ENCODE data around the gene RAB9A.
"Not testable (repeated sequence)": the region's sequence is repeated elsewhere in the genome, so short reads cannot be mapped to it uniquely, and the experiment has no call there.

Gene RAB9A

GRCh38 chrX:13702111-13702789 lies 13.3 kb downstream of the RAB9A start:
- no peak overlapping the region for H3K4me3 ChIP-seq (ENCODE audit: low read length)
- peaks cover 5% of the 10 kb centered on the region; the same call in 1 of the 2 replicates for H3K36me3 ChIP-seq (ENCODE audit: insufficient read depth, low read length)
- no peaks in the 10 kb centered on the region for H3K9me3 ChIP-seq (ENCODE audit: insufficient read depth, low read depth, low read length)
- H3K27me3 ChIP-seq (ENCODE audit: insufficient read depth, low read length), result no peaks in the 10 kb centered on the region
- H3K27ac ChIP-seq (ENCODE audit: low read depth, low read length), result no peak overlapping the region
- WGBS, result 86% methylated on average over 5 of the region's 5 CpGs
- H3K9ac ChIP-seq (ENCODE audit: low read depth, low read length), result no peak overlapping the region
- peaks cover 3% of the 10 kb centered on the region; the same call in 1 of the 2 replicates for H3K4me1 ChIP-seq (ENCODE audit: insufficient read depth, low read length)

DNA sequence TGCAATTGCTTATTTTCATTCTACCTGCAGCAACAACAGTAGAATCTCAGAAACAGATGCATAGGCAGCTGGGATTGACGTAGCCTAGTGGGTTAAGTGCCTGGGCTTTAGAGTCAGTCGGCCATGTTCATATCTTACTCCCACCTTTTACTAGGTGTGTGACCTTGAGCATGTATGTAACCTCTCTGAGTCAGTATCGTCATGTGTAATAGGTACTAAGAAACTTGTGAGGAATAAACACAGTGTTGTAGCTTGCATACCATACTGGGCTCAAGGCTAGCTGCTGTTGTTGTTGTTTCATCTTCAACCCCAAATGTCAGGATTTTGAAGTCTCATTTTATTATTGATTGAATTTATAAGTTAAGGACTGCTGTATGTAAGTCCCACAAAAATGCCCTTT lies 14.2 kb downstream of the RAB9A start:
- H3K27me3 ChIP-seq (ENCODE audit: insufficient read depth, low read length), result no peaks in the 10 kb centered on the region
- no peaks in the 10 kb centered on the region for H3K9me3 ChIP-seq (ENCODE audit: insufficient read depth, low read depth, low read length)
- H3K4me1 ChIP-seq (ENCODE audit: insufficient read depth, low read length), result peaks cover 3% of the 10 kb centered on the region; the same call in 1 of the 2 replicates
- H3K4me3 ChIP-seq (ENCODE audit: low read length), result no peak overlapping the region
- H3K36me3 ChIP-seq (ENCODE audit: insufficient read depth, low read length), result peaks cover 5% of the 10 kb centered on the region; the same call in 1 of the 2 replicates
- H3K27ac ChIP-seq (ENCODE audit: low read depth, low read length), result no peak overlapping the region
- H3K9ac ChIP-seq (ENCODE audit: low read depth, low read length), result no peak overlapping the region
- WGBS, result 90% methylated on average over 3 of the region's 3 CpGs

DNA sequence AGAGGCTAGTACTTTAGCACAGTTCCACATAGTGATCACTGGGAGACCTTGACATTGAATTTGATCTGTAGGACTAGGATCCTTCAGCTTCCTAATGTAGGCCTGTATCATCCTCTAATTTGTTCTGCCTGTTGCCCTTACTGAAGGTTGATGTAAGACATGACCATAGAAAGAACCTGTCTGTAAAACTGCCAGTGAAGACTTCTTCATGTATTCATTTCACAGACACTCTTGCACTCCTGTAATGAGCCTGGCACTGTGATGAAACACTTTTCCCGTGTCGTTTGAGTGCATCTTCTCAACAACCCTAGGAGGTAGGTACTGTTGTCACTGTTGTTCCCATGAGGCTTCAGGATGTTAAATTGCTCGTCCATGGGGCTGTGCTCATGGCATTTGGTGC lies 14.7 kb downstream of the RAB9A start:
- no peak overlapping the region for H3K27ac ChIP-seq (ENCODE audit: low read depth, low read length)
- H3K4me1 ChIP-seq (ENCODE audit: insufficient read depth, low read length), result peaks cover 3% of the 10 kb centered on the region; the same call in 1 of the 2 replicates
- no peak overlapping the region for H3K9ac ChIP-seq (ENCODE audit: low read depth, low read length)
- peaks cover 5% of the 10 kb centered on the region; the same call in 1 of the 2 replicates for H3K36me3 ChIP-seq (ENCODE audit: insufficient read depth, low read length)
- H3K4me3 ChIP-seq (ENCODE audit: low read length), result no peak overlapping the region
- no peaks in the 10 kb centered on the region for H3K9me3 ChIP-seq (ENCODE audit: insufficient read depth, low read depth, low read length)
- 89% methylated on average over 3 of the region's 3 CpGs for WGBS
- no peaks in the 10 kb centered on the region for H3K27me3 ChIP-seq (ENCODE audit: insufficient read depth, low read length)

DNA sequence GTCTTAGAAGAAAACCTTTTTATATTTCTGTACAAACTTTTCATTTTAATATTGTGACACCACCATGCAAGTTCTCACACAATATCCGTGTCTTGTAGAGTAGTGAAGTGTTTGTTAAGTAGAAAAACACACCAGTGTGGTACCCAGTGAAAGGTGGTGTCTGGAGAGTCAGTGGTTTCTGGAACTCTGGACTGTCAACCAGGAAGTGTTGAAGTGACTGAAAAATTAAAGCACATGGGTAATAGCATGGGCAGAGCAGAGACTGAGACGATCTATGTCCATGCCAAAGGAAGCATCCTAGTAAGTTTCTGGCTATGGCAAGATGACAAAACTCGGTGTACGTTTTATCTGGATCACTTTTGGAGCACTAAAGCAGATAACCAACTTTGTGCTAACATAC lies 22.2 kb downstream of the RAB9A start:
- Histone ChIP-seq H3K27ac (ENCODE audit: low read depth, low read length) (no peak overlapping the region), H3K9ac (ENCODE audit: low read depth, low read length) (no peak overlapping the region), H3K27me3 (ENCODE audit: insufficient read depth, low read length) (no peaks in the 10 kb centered on the region), H3K4me3 (ENCODE audit: low read length) (no peak overlapping the region), H3K36me3 (ENCODE audit: insufficient read depth, low read length) (peaks cover 46% of the 10 kb centered on the region), H3K9me3 (ENCODE audit: insufficient read depth, low read depth, low read length) (no peaks in the 10 kb centered on the region), H3K4me1 (ENCODE audit: insufficient read depth, low read length) (no peaks in the 10 kb centered on the region)
- 95% methylated on average over 3 of the region's 4 CpGs for WGBS

GRCh38 chrX:13716455-13716854 lies 27.5 kb downstream of the RAB9A start:
- Histone ChIP-seq H3K4me1 (ENCODE audit: insufficient read depth, low read length) (no peaks in the 10 kb centered on the region), H3K36me3 (ENCODE audit: insufficient read depth, low read length) (peaks cover 44% of the 10 kb centered on the region), H3K4me3 (ENCODE audit: low read length) (no peak overlapping the region), H3K9me3 (ENCODE audit: insufficient read depth, low read depth, low read length) (no peaks in the 10 kb centered on the region), H3K27me3 (ENCODE audit: insufficient read depth, low read length) (no peaks in the 10 kb centered on the region), H3K27ac (ENCODE audit: low read depth, low read length) (no peak overlapping the region), H3K9ac (ENCODE audit: low read depth, low read length) (no peak overlapping the region)
- WGBS, result 96% methylated on average over 9 of the region's 9 CpGs

GRCh38 chrX:13716905-13717304 lies 28.0 kb downstream of the RAB9A start:
- Histone ChIP-seq H3K4me1 (ENCODE audit: insufficient read depth, low read length) (no peaks in the 10 kb centered on the region), H3K4me3 (ENCODE audit: low read length) (no peak overlapping the region), H3K27ac (ENCODE audit: low read depth, low read length) (no peak overlapping the region), H3K9ac (ENCODE audit: low read depth, low read length) (no peak overlapping the region), H3K36me3 (ENCODE audit: insufficient read depth, low read length) (peaks cover 40% of the 10 kb centered on the region), H3K9me3 (ENCODE audit: insufficient read depth, low read depth, low read length) (no peaks in the 10 kb centered on the region), H3K27me3 (ENCODE audit: insufficient read depth, low read length) (no peaks in the 10 kb centered on the region)
- 96% methylated on average over 5 of the region's 6 CpGs for WGBS

- H3K27ac ChIP-seq (ENCODE audit: low read depth, low read length), result peak overlapping the region; percentile 62
- no peaks in the 10 kb centered on the region for H3K27me3 ChIP-seq (ENCODE audit: insufficient read depth, low read length)
- H3K9ac ChIP-seq (ENCODE audit: low read depth, low read length), result peak overlapping the region; percentile 36; the same call in 1 of the 2 replicates
- H3K36me3 ChIP-seq (ENCODE audit: insufficient read depth, low read length), result peaks cover 39% of the 10 kb centered on the region
- 90% methylated on average over 6 of the region's 7 CpGs for WGBS
- no peaks in the 10 kb centered on the region for H3K9me3 ChIP-seq (ENCODE audit: insufficient read depth, low read depth, low read length)
- no peak overlapping the region for H3K4me3 ChIP-seq (ENCODE audit: low read length)
- no peaks in the 10 kb centered on the region for H3K4me1 ChIP-seq (ENCODE audit: insufficient read depth, low read length)
Measured at GRCh38 chrX:13717700-13718472, 29.0 kb downstream of the RAB9A start.

GRCh38 chrX:13719192-13719856 lies 30.4 kb downstream of the RAB9A start:
- Histone ChIP-seq H3K27ac (ENCODE audit: low read depth, low read length) (no peak overlapping the region), H3K4me3 (ENCODE audit: low read length) (no peak overlapping the region), H3K9ac (ENCODE audit: low read depth, low read length) (no peak overlapping the region), H3K36me3 (ENCODE audit: insufficient read depth, low read length) (peaks cover 36% of the 10 kb centered on the region), H3K4me1 (ENCODE audit: insufficient read depth, low read length) (no peaks in the 10 kb centered on the region), H3K9me3 (ENCODE audit: insufficient read depth, low read depth, low read length) (no peaks in the 10 kb centered on the region), H3K27me3 (ENCODE audit: insufficient read depth, low read length) (no peaks in the 10 kb centered on the region)
- WGBS, result 97% methylated on average over 3 of the region's 3 CpGs

DNA sequence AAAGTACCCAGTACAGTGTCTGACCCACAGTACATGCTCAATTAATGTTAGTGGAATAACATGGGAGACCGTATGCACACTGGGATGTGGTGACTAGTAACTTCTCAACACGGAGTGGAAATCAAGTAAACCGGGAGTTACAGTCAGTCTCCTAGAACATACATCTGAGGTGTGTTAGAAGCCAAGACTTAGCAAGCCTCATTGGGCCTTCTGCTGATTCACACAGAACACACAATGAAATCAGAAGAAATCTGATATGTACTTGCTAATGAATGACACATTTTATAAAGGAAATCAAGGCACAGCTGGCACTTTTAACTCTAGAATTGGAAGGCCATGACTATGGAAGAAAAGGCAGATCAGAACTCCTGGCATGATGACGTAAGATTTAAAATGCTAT lies 32.4 kb downstream of the RAB9A start:
- Histone ChIP-seq H3K27me3 (ENCODE audit: insufficient read depth, low read length) (no peaks in the 10 kb centered on the region), H3K27ac (ENCODE audit: low read depth, low read length) (no peak overlapping the region), H3K36me3 (ENCODE audit: insufficient read depth, low read length) (peaks cover 19% of the 10 kb centered on the region), H3K4me1 (ENCODE audit: insufficient read depth, low read length) (no peaks in the 10 kb centered on the region), H3K4me3 (ENCODE audit: low read length) (no peak overlapping the region), H3K9me3 (ENCODE audit: insufficient read depth, low read depth, low read length) (no peaks in the 10 kb centered on the region), H3K9ac (ENCODE audit: low read depth, low read length) (no peak overlapping the region)
- 90% methylated on average over 4 of the region's 4 CpGs for WGBS

DNA sequence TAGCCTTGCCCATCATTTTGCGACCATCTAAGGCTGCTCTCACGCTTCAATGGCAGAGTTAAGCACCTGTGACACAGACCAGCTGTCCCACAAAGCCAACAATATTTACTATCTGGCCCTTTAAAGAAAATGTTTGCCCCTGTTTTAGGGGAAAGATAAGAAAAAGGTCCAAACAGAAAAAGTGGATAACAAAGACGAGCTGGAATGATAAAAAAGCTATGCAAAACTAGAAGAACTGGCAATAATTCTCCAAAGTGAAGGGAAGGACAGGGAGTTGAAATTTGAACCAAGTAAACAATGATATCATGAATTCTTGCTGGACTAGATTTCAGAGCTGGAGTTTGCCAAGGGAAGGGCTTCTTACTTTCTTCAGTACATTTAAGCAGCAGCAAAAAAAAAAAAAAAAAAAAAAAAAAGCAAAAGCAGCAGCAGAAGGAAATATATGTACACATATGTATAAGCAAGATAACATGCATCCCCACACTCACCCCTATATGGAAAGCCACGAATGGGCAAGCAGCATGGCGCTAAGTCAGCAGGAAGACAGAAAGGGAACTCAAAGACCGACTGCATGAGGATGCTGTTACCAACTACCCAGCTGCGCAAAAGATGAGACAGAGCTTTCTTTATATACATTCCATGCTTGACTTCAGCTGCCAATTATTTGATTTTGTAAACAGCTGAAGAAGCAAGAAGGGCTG lies 33.0 kb downstream of the RAB9A start:
- H3K27me3 ChIP-seq (ENCODE audit: insufficient read depth, low read length), result no peaks in the 10 kb centered on the region
- H3K36me3 ChIP-seq (ENCODE audit: insufficient read depth, low read length), result peaks cover 16% of the 10 kb centered on the region
- no peaks in the 10 kb centered on the region for H3K9me3 ChIP-seq (ENCODE audit: insufficient read depth, low read depth, low read length)
- H3K27ac ChIP-seq (ENCODE audit: low read depth, low read length), result no peak overlapping the region
- H3K9ac ChIP-seq (ENCODE audit: low read depth, low read length), result no peak overlapping the region
- no peak overlapping the region for H3K4me3 ChIP-seq (ENCODE audit: low read length)
- no peaks in the 10 kb centered on the region for H3K4me1 ChIP-seq (ENCODE audit: insufficient read depth, low read length)
- 92% methylated on average over 7 of the region's 7 CpGs for WGBS

DNA sequence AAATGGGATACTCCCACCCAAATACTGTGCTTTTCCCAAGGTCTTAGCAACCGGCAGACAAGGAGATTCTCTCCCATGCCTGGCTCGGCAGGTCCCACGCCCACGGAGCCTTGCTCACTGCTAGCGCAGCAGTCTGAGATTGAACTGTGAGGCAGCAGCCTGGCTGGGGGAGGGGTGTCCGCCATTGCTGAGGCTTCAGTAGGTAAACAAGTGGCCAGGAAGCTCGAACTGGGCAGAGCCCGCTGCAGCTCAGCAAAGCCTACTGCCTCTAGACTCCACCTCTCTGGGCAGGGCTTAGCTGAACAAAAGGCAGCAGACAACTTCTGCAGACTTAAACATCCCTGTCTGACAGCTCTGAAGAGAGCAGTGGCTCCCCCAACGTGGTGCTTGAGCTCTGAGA lies 36.0 kb downstream of the RAB9A start:
- H3K4me1 ChIP-seq (ENCODE audit: insufficient read depth, low read length), result not testable (repeated sequence)

More for the DNA sequence above, 36.0 kb downstream of the RAB9A start:
- not testable (repeated sequence) for H3K9ac ChIP-seq (ENCODE audit: low read depth, low read length); H3K27ac ChIP-seq (ENCODE audit: low read depth, low read length); H3K9me3 ChIP-seq (ENCODE audit: insufficient read depth, low read depth, low read length); H3K36me3 ChIP-seq (ENCODE audit: insufficient read depth, low read length); H3K27me3 ChIP-seq (ENCODE audit: insufficient read depth, low read length); H3K4me3 ChIP-seq (ENCODE audit: low read length)
- 60% methylated on average over 9 of the region's 9 CpGs for WGBS
